ENCODE data around the gene LHFPL3.
A peak's percentile ranks its signal among the peaks of the same experiment; 100 is the strongest.
"Not testable (repeated sequence)": the region's sequence is repeated elsewhere in the genome, so short reads cannot be mapped to it uniquely, and the experiment has no call there.

LHFPL3 gene

GRCh38 chr7:104906556-104906955 lies 578.2 kb downstream of the LHFPL3 start:
- DNase-seq, result no peak

- no peak for DNase-seq
These were observed 580.2 kb downstream of the LHFPL3 start for GRCh38 chr7:104908636-104909035.

- no peak for DNase-seq
These were observed 580.7 kb downstream of the LHFPL3 start for GRCh38 chr7:104909096-104909495.

GRCh38 chr7:104914421-104914820 lies 586.0 kb downstream of the LHFPL3 start:
- DNase-seq, result no peak

GRCh38 chr7:104921596-104921995 lies 593.2 kb downstream of the LHFPL3 start:
- DNase-seq, result no peak

- no peak for DNase-seq
These were observed 594.0 kb downstream of the LHFPL3 start for GRCh38 chr7:104922182-104923009.

GRCh38 chr7:104923010-104923421 lies 594.6 kb downstream of the LHFPL3 start:
- peak; percentile 10 for DNase-seq

GRCh38 chr7:104926189-104926588 lies 597.8 kb downstream of the LHFPL3 start:
- not testable (repeated sequence) for DNase-seq

- DNase-seq, result no peak
These were observed 598.2 kb downstream of the LHFPL3 start for GRCh38 chr7:104926601-104927041.

GRCh38 chr7:104927055-104927454 lies 598.7 kb downstream of the LHFPL3 start:
- peak; percentile 56 for DNase-seq

- no peak for DNase-seq
These were observed 600.5 kb downstream of the LHFPL3 start for GRCh38 chr7:104928721-104929400.

GRCh38 chr7:104929921-104930320 lies 601.5 kb downstream of the LHFPL3 start:
- no peak for DNase-seq

GRCh38 chr7:104931181-104931781 lies 602.9 kb downstream of the LHFPL3 start:
- no peak for DNase-seq

GRCh38 chr7:104933022-104933421 lies 604.6 kb downstream of the LHFPL3 start:
- no peak for DNase-seq

- no peak for DNase-seq
These were observed 605.2 kb downstream of the LHFPL3 start for GRCh38 chr7:104933521-104933988.

- DNase-seq, result no peak
These were observed 606.3 kb downstream of the LHFPL3 start for GRCh38 chr7:104934665-104935064.

GRCh38 chr7:104935276-104935675 lies 606.9 kb downstream of the LHFPL3 start:
- DNase-seq, result no peak

- no peak for DNase-seq
These were observed 608.1 kb downstream of the LHFPL3 start for GRCh38 chr7:104936546-104936945.

- DNase-seq, result not testable (repeated sequence)
These were observed 609.1 kb downstream of the LHFPL3 start for GRCh38 chr7:104937489-104937888.

GRCh38 chr7:104938741-104939390 lies 610.5 kb downstream of the LHFPL3 start:
- DNase-seq, result no peak

GRCh38 chr7:104940023-104940710 lies 611.8 kb downstream of the LHFPL3 start:
- no peak for DNase-seq

Data from NCI-H510A (cell line).